ENCODE data around the gene MAP7D2. TPM values are rescaled to one million over a fixed set of nuclear protein-coding genes. Genes with fewer than 3 reads are reported as not detected.

MAP7D2 gene
- total and polyA plus RNA-seq, 4 donors, result 0.16 to 1.5 (median 0.42) TPM

- Histone ChIP-seq H3K4me3 (ENCODE audit: low read depth in 1 of 3, low read length in 3 of 3) (no peak overlapping the region), H3K36me3 (ENCODE audit: control insufficient read depth in 4 of 4, insufficient read depth in 3 of 4, low read depth in 1 of 4, low read length in 3 of 4) (no peaks in the 10 kb centered on the region), H3K27me3 (ENCODE audit: control insufficient read depth in 4 of 4, insufficient read depth in 4 of 4, low read length in 3 of 4) (no peaks in the 10 kb centered on the region), H3K9me3 (ENCODE audit: control insufficient read depth in 4 of 4, low read length in 3 of 4) (no peaks in the 10 kb centered on the region), H3K4me1 (ENCODE audit: control insufficient read depth in 4 of 4, insufficient read depth in 4 of 4, low read length in 3 of 4) (no peaks in the 10 kb centered on the region), H3K9ac (ENCODE audit: low read depth in 1 of 2, low read length in 2 of 2) (no peak overlapping the region), H3K27ac (ENCODE audit: low read depth in 1 of 2, low read length in 2 of 2) (no peak overlapping the region)
- TF ChIP-seq YY1 (IDR thresholded peaks at IDR 0.05) (no peak), FOXA2 (IDR thresholded peaks at IDR 0.05) (no peak), MAX (IDR thresholded peaks at IDR 0.05) (no peak), FOXA1 (IDR thresholded peaks at IDR 0.05) (no peak), EGR1 (IDR thresholded peaks at IDR 0.05; ENCODE audit: low read depth in 2 of 2) (no peak), NR2F2 (IDR thresholded peaks at IDR 0.05) (no peak), ZBTB33 (IDR thresholded peaks at IDR 0.05) (no peak), JUND (IDR thresholded peaks at IDR 0.05) (no peak), RXRA (IDR thresholded peaks at IDR 0.05) (no peak)
- TF ChIP-seq, protein P1, sequence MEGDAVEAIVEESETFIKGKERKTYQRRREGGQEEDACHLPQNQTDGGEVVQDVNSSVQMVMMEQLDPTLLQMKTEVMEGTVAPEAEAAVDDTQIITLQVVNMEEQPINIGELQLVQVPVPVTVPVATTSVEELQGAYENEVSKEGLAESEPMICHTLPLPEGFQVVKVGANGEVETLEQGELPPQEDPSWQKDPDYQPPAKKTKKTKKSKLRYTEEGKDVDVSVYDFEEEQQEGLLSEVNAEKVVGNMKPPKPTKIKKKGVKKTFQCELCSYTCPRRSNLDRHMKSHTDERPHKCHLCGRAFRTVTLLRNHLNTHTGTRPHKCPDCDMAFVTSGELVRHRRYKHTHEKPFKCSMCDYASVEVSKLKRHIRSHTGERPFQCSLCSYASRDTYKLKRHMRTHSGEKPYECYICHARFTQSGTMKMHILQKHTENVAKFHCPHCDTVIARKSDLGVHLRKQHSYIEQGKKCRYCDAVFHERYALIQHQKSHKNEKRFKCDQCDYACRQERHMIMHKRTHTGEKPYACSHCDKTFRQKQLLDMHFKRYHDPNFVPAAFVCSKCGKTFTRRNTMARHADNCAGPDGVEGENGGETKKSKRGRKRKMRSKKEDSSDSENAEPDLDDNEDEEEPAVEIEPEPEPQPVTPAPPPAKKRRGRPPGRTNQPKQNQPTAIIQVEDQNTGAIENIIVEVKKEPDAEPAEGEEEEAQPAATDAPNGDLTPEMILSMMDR (IDR thresholded peaks at IDR 0.05; ENCODE audit: low read depth, low read length, missing input control), result no peak
- TF ChIP-seq, protein P2, sequence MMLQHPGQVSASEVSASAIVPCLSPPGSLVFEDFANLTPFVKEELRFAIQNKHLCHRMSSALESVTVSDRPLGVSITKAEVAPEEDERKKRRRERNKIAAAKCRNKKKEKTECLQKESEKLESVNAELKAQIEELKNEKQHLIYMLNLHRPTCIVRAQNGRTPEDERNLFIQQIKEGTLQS (IDR thresholded peaks at IDR 0.05), result no peak
- DNase-seq (ENCODE audit: low spot score), result no peak
- WGBS, result 90% methylated on average over 6 of the region's 6 CpGs
Measured at GRCh38 chrX:20037186-20037585, 79.5 kb downstream of the MAP7D2 start.

GRCh38 chrX:20032201-20032600 lies 84.5 kb downstream of the MAP7D2 start:
- DNase-seq (ENCODE audit: low spot score), result no peak
- H3K27ac ChIP-seq (ENCODE audit: low read depth in 1 of 2, low read length in 2 of 2), result no peak overlapping the region
- H3K36me3 ChIP-seq (ENCODE audit: control insufficient read depth in 4 of 4, insufficient read depth in 3 of 4, low read depth in 1 of 4, low read length in 3 of 4), result no peaks in the 10 kb centered on the region
- WGBS, result 82% methylated on average over 2 of the region's 2 CpGs
- no peak overlapping the region for H3K4me3 ChIP-seq (ENCODE audit: low read depth in 1 of 3, low read length in 3 of 3)
- TF ChIP-seq REST (IDR thresholded peaks at IDR 0.05) (no peak), MAX (IDR thresholded peaks at IDR 0.05) (no peak), SP1 (IDR thresholded peaks at IDR 0.05) (no peak), NR2F2 (IDR thresholded peaks at IDR 0.05) (no peak), ZBTB33 (IDR thresholded peaks at IDR 0.05) (no peak), GABPA (IDR thresholded peaks at IDR 0.05 in 1 of 2, conservative IDR thresholded peaks at IDR 0.05 in 1 of 2) (no peak), HNF4G (IDR thresholded peaks at IDR 0.05) (no peak), RXRA (IDR thresholded peaks at IDR 0.05) (no peak), FOXA2 (IDR thresholded peaks at IDR 0.05) (no peak), HNF4A (conservative IDR thresholded peaks at IDR 0.05) (no peak), YY1 (IDR thresholded peaks at IDR 0.05) (no peak), JUND (IDR thresholded peaks at IDR 0.05) (no peak), TAF1 (conservative IDR thresholded peaks at IDR 0.05) (no peak), EGR1 (IDR thresholded peaks at IDR 0.05; ENCODE audit: low read depth in 2 of 2) (no peak), FOXA1 (IDR thresholded peaks at IDR 0.05) (no peak), RAD21 (IDR thresholded peaks at IDR 0.05) (no peak)
- TF ChIP-seq, protein P2 (IDR thresholded peaks at IDR 0.05), result no peak
- TF ChIP-seq, protein P1 (IDR thresholded peaks at IDR 0.05; ENCODE audit: low read depth, low read length, missing input control), result no peak
- no peak overlapping the region for H3K9ac ChIP-seq (ENCODE audit: low read depth in 1 of 2, low read length in 2 of 2)
- no peaks in the 10 kb centered on the region for H3K27me3 ChIP-seq (ENCODE audit: control insufficient read depth in 4 of 4, insufficient read depth in 4 of 4, low read length in 3 of 4)
- H3K9me3 ChIP-seq (ENCODE audit: control insufficient read depth in 4 of 4, low read length in 3 of 4), result no peaks in the 10 kb centered on the region
- peaks cover 0 to 3% (median 0%) of the 10 kb centered on the region in 4 donors for H3K4me1 ChIP-seq (ENCODE audit: control insufficient read depth in 4 of 4, insufficient read depth in 4 of 4, low read length in 3 of 4)
